HG02943 (cell line): Measurements from ENCODE around the gene ONECUT3.

Source experiments
- ATAC-seq: cut with Tn5 transposase; IDR thresholded peaks from one replicate; pipeline ENCODE4 v1.9.1; 2021; ENCODE audit warnings: mild to moderate bottlenecking, low read depth, moderate library complexity; ENCODE audit not compliant: unreplicated experiment

Gene ONECUT3

GRCh38 chr19:1811942-1812425 lies 58.7 kb downstream of the ONECUT3 start, which contains the start of gene ATP8B3:
ATP8B3 (minus strand) TSS chr19:1812276; CDS start chr19:1811736, 540 bp downstream.
- ATAC-seq = peak; percentile 12

DNA sequence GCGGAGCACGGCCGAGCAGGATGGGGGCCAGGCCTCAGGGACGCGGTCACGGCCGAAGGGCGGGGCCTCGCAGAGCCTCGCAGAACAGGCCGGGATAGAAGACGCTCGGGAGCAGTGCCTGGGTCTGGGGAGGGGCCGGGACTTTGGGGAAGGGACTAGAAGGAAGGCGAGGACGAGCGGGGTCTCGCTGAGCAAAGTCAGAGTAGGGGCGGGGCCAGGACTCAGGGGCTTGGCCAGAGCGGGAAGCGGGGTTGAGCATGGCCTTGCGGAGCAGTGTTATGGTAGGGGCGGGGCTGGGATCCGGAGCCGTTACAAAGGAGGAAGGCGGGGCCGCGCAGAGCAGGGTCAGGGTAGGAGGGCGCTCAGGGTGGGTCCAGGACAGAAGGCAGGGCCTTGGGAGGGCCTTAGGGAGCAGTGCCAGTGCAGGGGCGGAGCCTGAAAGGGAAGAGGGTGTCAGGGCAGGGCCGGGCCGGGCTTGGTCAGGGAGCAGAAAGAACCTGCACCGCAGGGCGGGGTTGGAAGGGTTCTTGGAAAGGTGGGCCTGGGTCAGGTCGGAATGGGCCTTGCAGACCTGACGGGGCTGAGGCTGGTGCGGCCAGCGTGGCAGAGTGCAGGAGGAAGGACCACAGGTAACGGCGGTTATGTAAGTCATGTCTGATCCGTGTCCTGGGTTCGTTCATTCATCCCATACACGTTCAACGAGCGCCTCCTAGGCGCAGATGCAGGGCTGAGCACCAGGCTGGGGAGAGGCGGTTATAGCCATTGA lies 59.3 kb downstream of the ONECUT3 start:
- peak; percentile 77 for ATAC-seq

GRCh38 chr19:1813192-1814182 lies 60.2 kb downstream of the ONECUT3 start:
- no peak for ATAC-seq

DNA sequence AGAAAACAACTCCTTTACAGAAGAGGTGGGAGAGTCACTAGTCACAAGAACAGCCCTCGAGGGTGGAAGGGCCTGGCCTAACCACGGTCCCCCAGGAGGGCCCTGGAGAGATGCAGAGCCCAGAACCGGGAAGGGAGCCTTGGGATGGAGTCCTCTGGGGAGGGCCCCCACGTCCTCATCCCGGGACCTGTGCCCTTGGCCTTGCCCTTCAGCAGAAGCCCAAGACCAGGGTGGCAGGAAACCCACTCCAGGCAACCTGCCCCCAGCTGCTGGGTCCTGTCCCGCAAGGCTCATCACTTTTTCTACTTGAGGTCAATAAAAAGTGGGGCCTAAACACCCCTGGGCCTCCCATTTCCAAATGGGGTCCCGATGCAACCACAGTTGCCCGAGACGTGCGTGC lies 61.1 kb downstream of the ONECUT3 start:
- ATAC-seq = no peak

GRCh38 chr19:1814833-1815604 lies 61.7 kb downstream of the ONECUT3 start:
- ATAC-seq = no peak

DNA sequence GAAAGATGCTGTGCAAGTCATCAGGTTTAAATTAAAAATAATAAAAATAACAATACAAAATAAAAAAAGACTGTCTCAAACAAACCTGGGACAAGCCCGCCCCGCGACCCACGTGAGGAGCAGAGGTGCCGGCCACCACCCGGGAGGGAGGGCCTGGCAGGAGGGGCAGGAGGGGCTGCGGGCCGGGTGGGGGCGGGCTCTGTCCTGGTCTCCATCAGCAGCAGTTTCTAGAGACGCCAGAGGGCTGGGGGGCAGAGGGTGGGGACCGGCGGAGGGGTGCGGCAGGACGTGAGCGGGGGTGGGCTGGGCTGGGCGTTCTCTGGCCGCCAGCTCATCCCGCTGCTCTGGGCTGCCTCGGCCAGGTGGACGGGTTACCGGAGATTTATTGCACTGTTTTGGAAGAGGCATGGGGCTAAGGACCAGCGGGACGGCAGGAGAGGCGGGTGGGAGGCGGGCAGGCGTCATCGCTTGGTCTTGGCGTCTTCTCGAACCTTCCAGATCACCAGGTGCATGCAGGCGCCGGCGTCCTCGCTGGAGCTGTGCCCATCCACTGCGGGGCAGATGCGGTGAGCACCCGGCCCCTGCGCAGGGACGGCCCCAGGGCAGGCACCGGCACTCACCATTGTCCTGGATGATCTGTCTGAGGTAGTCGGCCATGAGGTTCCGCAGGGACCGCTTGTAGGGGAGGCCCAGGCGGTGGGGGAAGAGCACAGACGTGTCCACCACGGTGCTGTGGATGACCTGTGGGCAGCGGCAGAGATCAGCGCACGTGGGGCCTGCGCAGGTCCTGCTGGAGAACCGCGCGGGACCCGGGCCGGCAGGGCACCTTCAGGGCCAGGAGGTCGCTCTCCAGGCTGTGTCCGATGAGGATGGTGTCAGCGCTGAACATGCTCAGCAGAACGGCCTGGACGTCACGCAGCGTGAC lies 62.6 kb downstream of the ONECUT3 start:
- ATAC-seq = no peak

DNA sequence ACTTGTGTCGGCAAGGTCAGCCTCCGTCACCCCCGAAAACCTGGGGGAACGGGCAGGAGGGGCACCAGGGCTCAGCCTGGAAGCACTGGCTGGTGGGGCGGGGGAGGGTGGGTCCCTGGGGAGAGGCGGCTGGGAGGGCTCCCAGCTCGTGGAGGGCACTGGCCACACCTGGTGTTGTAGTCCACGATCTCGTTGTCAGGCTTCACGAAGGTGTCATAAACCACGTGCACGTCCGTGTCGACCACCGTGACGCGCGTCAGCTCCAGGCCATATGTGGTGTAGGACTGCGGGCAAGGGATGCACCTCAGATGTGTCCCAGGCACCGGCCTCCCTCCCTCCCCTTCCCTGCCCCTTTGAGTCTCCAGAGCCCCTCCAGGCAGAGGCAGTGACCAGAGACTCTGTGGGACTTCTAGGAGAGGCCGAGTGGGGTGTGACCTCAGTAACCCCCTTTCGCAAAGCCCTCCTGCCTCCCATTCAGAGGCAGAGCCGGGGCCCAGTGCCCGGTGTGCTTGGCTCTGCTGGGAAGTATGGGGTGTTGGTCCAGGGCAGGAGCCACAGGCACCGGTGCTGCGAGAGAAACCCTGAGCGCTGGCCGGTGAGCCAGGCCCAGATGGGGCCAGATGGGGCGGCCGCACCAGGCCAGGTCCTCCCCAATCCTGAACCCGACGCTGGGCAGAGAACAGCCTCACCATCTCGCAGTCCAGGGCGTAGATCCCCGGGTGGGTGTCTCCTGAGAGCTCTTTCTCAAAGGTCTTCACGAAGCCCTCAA lies 63.4 kb downstream of the ONECUT3 start:
- ATAC-seq = no peak

DNA sequence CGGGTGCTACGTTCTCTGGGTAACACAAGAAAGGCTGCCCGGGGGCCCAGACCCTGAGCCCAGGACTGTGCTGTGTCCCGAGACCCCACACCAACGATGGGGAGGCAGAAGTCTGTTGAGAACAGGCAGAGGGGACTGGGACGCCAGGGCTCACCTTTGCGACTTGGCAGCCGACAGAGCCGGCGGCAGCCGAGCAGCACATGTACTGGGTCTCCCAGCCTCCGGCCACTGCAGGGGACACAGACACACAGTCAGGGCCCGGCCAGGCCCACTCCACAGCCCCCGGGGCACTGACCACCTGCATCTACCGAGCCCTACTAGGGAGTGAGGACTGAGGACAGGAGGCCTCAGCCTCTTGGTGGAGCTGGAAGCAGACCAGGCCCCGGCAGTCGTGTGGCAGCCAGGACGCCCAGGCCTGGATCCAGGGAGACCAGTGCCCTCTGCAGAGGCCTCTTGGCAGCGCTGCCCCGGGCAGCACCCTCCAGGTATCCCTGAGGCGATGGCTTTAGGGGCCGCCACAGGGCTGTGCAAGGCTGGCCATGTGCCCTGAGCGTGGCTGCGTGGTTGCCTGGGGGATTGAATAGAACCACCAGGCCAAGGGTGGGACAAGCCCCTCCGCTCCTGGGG lies 64.4 kb downstream of the ONECUT3 start:
- no peak for ATAC-seq

DNA sequence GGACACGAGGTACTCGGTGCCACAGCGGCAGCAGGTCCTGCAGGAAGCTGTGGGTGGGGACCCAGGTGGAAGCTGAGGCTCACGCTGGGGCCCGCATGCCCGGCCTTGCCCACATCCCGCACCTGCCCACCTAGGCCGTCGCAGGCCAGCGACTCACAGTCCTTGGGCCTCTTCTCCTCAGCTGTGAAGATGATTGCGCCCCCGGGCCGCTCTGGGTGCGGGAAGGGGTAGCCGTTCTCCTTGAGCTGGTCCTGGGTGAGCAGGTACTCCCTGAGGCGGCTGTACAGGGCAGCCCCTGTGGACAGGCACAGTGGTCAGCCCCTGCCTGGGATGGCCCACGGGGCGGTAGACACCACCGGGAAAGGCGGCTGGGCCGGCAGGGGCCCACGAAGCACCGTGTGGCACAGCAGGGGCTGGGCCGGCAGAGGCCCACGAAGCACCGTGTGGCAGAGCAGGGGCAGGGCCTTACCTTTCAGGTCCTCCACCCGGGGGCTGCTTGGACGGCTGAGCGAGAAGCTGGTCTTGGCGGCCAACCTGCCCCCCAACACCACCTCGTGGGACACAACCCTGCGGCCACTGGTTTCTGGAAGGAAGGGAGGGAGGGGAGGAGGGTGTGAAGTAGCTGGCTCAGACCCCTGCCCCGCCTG lies 65.4 kb downstream of the ONECUT3 start:
- no peak for ATAC-seq

DNA sequence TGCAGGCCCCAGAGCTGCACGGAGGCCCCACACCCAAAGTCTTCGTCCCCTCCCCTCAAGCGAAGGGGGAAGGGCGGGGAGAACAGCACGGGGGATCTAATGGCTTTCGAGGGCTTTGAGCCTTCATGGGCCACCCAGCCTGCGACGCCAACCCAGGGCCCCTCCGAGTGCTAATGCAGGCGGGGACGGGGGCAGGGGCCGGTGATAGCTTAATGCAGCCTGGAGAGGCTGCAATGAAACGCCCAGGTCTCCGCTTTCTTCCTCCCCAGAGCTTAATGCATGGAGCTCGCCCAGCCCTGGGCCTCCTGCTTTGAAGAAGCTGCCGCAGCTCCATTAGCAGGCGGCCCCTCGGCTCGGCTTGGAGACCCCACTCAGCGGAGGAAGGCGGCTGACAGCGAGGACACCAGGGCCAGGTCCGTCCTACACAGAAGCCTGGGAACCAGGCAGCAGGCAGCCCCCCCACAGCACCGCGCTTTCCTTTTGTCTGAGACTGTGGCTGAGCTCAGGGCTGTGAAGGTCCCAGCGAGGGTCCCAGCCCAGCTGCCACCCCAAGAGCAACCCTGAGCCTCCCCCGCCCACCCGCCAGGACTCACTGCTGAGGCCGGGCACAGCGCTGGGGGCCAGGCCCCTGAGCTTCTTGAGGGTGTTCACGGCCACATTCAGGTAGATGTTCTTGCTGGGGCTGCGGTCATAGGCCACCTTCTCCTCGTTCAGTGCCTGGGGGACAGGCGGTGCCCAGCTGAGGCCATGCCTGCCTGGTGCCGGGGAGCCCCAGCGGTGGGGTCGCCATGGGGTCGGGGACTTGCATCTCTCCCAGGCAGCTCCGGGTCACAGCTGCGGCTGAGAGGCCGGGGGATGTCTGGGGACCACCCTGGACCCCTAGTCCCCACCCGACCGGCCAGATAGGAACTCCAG lies 66.3 kb downstream of the ONECUT3 start:
- no peak for ATAC-seq

- no peak for ATAC-seq
Observed at GRCh38 chr19:1822210-1822609, 68.9 kb downstream of the ONECUT3 start.

GRCh38 chr19:1823020-1823419 lies 69.7 kb downstream of the ONECUT3 start:
- no peak for ATAC-seq

GRCh38 chr19:1823539-1824251 lies 70.4 kb downstream of the ONECUT3 start:
- no peak for ATAC-seq

DNA sequence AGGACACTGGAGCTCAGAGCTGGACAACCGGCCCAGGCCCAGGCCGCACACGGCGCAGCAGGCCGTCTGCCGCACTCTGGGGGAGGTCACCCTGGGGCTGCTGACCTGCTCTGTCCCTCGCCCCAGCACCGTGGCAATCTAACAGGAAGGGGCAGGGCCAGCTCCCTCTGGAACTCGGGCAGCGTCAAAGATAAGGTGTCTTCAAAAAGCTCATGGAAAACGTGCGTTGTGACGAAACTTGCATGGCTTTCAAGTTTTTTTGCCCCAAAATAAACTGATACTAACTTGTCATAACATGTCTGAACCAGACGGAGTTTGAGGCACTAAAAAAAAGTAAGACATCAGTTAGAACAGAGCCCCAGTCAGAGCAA lies 70.9 kb downstream of the ONECUT3 start:
- no peak for ATAC-seq

- ATAC-seq = no peak
Observed at GRCh38 chr19:1825909-1826556, 72.7 kb downstream of the ONECUT3 start.
